Osteocyte (in vitro differentiated cells): ENCODE results near the gene KRT23. TPM values are rescaled to one million over a fixed set of nuclear protein-coding genes. Genes with fewer than 3 reads are reported as not detected.

Experiments
- DNase-seq: peaks from one replicate; pipeline ENCODE4 v3.0.0; 2021; ENCODE audit warnings: mixed read lengths; ENCODE audit not compliant: unreplicated experiment; ENCODE audit errors: extremely low spot score
- H3K27ac Mint-ChIP-seq: one replicate; pipeline ENCODE4 v1.8.0; 2021; ENCODE audit warnings: mild to moderate bottlenecking, mixed read lengths; ENCODE audit not compliant: unreplicated experiment
- H3K27me3 Mint-ChIP-seq: one replicate; pipeline ENCODE4 v1.8.0; 2021; ENCODE audit warnings: mixed read lengths; ENCODE audit not compliant: unreplicated experiment
- H3K36me3 Mint-ChIP-seq: one replicate; pipeline ENCODE4 v1.8.0; 2021; ENCODE audit warnings: mixed read lengths; ENCODE audit not compliant: unreplicated experiment
- H3K4me1 Mint-ChIP-seq: one replicate; pipeline ENCODE4 v1.8.0; 2021; ENCODE audit warnings: mixed read lengths; ENCODE audit not compliant: unreplicated experiment
- H3K4me3 Mint-ChIP-seq: one replicate; pipeline ENCODE4 v1.8.0; 2021; ENCODE audit warnings: mild to moderate bottlenecking, moderate library complexity, mixed read lengths; ENCODE audit not compliant: unreplicated experiment
- H3K9me3 Mint-ChIP-seq: one replicate; pipeline ENCODE4 v1.8.0; 2021; ENCODE audit warnings: mixed read lengths; ENCODE audit not compliant: unreplicated experiment
- CTCF ChIP-seq: fragments of 200-600 bp; sonication (generic); IDR thresholded peaks from 2 replicates; pipeline ENCODE4 v1.5.0; 2021; ENCODE audit warnings: antibody characterized with exemption, mild to moderate bottlenecking, moderate library complexity
- total RNA-seq: library from RNA; stranded (reverse); gene quantifications from 2 replicates; pipeline ENCODE4 v1.2.1, GENCODE V29; 2021

KRT23 gene
- total RNA-seq, 1 donor from 2014 or later = not detected

GRCh38 chr17:40980117-40980516 is 42.7 kb upstream of the KRT23 start:
- no peaks in the 10 kb centered on the region for H3K9me3 Mint-ChIP-seq
- no peaks in the 10 kb centered on the region for H3K36me3 Mint-ChIP-seq
- H3K4me1 Mint-ChIP-seq = peaks cover 5% of the 10 kb centered on the region
- no peaks in the 10 kb centered on the region for H3K27me3 Mint-ChIP-seq
- no peak for DNase-seq
- H3K4me3 Mint-ChIP-seq = no peak overlapping the region
- no peak for TF ChIP-seq CTCF
- H3K27ac Mint-ChIP-seq = no peak overlapping the region

DNA sequence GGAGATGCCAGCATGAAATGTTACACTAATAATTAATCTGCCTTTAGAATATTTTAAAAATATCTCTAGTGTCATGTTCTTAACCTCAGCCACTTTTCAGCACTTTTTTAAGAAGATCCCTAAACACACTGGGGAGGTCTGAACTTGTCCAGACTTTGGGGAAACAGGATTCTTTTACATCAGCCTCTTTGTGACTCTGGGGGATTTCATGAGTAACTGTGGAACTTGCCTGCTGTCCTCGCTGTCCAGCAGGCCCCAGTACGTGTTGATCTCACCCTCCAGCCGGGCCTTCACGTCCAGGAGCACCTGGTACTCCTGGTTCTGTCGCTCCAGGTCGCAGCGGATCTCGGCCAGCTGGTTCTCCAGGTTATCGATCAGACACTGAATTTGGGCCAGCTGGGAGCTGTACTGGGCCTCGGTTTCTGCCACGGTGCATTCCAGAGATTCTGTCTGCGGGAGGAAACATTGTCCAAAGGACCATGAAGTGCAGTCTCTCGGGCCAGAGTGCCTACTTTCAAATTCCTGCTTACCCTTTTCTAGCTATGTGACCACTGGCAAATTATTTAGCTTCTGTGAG is 41.2 kb upstream of the KRT23 start:
- DNase-seq = no peak
- no peak overlapping the region for H3K27ac Mint-ChIP-seq
- no peaks in the 10 kb centered on the region for H3K36me3 Mint-ChIP-seq
- H3K4me1 Mint-ChIP-seq = peaks cover 5% of the 10 kb centered on the region
- TF ChIP-seq CTCF = no peak
- no peaks in the 10 kb centered on the region for H3K27me3 Mint-ChIP-seq
- H3K4me3 Mint-ChIP-seq = no peak overlapping the region
- no peaks in the 10 kb centered on the region for H3K9me3 Mint-ChIP-seq

DNA sequence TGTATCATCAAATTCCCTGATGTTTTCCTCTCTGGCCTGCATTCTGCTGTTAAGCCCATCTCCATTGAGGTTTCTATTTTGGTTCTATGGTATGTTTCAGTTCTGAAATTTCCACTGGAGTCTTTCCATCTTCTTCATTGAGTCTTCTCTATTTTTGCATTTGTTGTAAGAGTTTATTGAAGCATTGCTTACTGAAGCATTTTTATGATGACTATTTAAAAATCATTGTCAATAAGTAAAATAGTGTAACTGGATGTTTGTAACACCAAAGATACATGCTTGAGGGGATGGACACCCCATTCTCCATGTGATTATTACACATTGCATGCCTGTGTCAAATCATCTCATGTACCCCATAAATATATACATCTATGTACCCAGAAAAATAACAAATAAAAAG is 38.1 kb upstream of the KRT23 start:
- DNase-seq = no peak

DNA sequence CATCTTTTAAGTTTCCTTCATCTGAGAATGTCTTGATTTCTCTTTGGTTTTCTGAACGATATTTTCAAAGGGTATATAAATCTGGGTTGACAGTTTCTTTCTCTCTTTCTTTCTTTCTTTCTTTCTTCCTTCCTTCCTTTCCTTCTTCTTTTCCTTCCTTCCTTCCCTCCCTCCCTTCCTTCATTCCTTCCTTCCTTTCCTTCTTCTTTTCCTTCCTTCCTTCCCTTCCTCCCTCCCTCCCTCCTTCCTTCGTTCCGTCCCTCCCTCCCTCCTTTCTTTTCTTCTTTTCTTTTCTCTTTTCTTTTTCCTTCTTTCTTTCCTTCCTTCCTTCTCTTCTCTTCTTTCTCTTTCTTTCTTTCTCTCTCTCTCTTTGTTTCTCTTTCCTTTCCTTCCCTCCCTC is 36.9 kb upstream of the KRT23 start:
- Mint-ChIP-seq H3K9me3 (no peaks in the 10 kb centered on the region), H3K27ac (no peak overlapping the region), H3K36me3 (no peaks in the 10 kb centered on the region), H3K4me3 (no peak overlapping the region), H3K4me1 (no peaks in the 10 kb centered on the region), H3K27me3 (no peaks in the 10 kb centered on the region)
- no peak for DNase-seq
- no peak for TF ChIP-seq CTCF

More for the DNA sequence above, 38.1 kb upstream of the KRT23 start:
- H3K4me3 Mint-ChIP-seq = no peak overlapping the region
- no peaks in the 10 kb centered on the region for H3K27me3 Mint-ChIP-seq
- H3K4me1 Mint-ChIP-seq = peaks cover under 1% of the 10 kb centered on the region
- no peaks in the 10 kb centered on the region for H3K9me3 Mint-ChIP-seq
- no peak for TF ChIP-seq CTCF
- no peaks in the 10 kb centered on the region for H3K36me3 Mint-ChIP-seq
- H3K27ac Mint-ChIP-seq = no peak overlapping the region

DNA sequence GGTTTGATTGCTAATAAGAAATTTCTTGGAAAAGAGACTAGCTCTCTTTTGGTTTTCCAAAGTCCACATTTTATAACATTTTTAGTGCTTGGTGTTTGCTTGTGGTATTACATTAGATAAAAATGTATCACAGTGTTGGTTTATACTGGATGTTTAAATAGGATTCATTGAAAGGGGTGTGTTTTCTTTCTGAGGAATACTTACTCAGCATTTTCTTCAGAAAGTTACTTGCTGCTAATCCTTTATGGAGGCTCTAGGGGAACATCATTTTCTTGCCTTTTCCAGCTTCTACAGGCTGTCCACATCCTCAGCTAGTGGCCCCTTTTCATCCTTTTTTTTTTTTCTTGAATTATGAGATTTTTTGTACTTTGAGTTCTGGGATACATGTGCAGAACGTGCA is 30.1 kb upstream of the KRT23 start:
- TF ChIP-seq CTCF = no peak
- no peak overlapping the region for H3K27ac Mint-ChIP-seq

More for the DNA sequence above, 30.1 kb upstream of the KRT23 start:
- Mint-ChIP-seq H3K4me3 (no peak overlapping the region), H3K9me3 (no peaks in the 10 kb centered on the region), H3K4me1 (no peaks in the 10 kb centered on the region), H3K36me3 (no peaks in the 10 kb centered on the region), H3K27me3 (no peaks in the 10 kb centered on the region)
- DNase-seq = no peak
